ENCODE data around the gene CAMTA1.

CAMTA1 gene

GRCh38 chr1:6848816-6849215, 63.6 kb downstream of the CAMTA1 start:
- DNase-seq (ENCODE audit: low read depth in 1 of 2, low spot score in 1 of 2) = no peak

GRCh38 chr1:6850537-6850936, 65.3 kb downstream of the CAMTA1 start:
- DNase-seq (ENCODE audit: low read depth in 1 of 2, low spot score in 1 of 2) = no peak

- DNase-seq (ENCODE audit: low read depth in 1 of 2, low spot score in 1 of 2) = no peak
Measured at GRCh38 chr1:6852136-6852890, 67.1 kb downstream of the CAMTA1 start.

- no peak for DNase-seq (ENCODE audit: low read depth in 1 of 2, low spot score in 1 of 2)
Measured at GRCh38 chr1:6854166-6854565, 68.9 kb downstream of the CAMTA1 start.

GRCh38 chr1:6857831-6858230, 72.6 kb downstream of the CAMTA1 start:
- DNase-seq (ENCODE audit: low read depth in 1 of 2, low spot score in 1 of 2) = no peak

GRCh38 chr1:6858596-6858995, 73.3 kb downstream of the CAMTA1 start:
- DNase-seq (ENCODE audit: low read depth in 1 of 2, low spot score in 1 of 2) = no peak

- DNase-seq (ENCODE audit: low read depth in 1 of 2, low spot score in 1 of 2) = no peak
Measured at GRCh38 chr1:6859415-6860343, 74.4 kb downstream of the CAMTA1 start.

GRCh38 chr1:6860401-6860800, 75.1 kb downstream of the CAMTA1 start:
- DNase-seq (ENCODE audit: low read depth in 1 of 2, low spot score in 1 of 2) = no peak

- no peak for DNase-seq (ENCODE audit: low read depth in 1 of 2, low spot score in 1 of 2)
Measured at GRCh38 chr1:6861075-6861724, 75.9 kb downstream of the CAMTA1 start.

- DNase-seq (ENCODE audit: low read depth in 1 of 2, low spot score in 1 of 2) = no peak
Measured at GRCh38 chr1:6862906-6863305, 77.7 kb downstream of the CAMTA1 start.

GRCh38 chr1:6864166-6864565, 78.9 kb downstream of the CAMTA1 start:
- no peak for DNase-seq (ENCODE audit: low read depth in 1 of 2, low spot score in 1 of 2)

- DNase-seq (ENCODE audit: low read depth in 1 of 2, low spot score in 1 of 2) = no peak
Measured at GRCh38 chr1:6866825-6867224, 81.6 kb downstream of the CAMTA1 start.

- DNase-seq (ENCODE audit: low read depth in 1 of 2, low spot score in 1 of 2) = no peak
Measured at GRCh38 chr1:6867321-6867720, 82.1 kb downstream of the CAMTA1 start.

GRCh38 chr1:6867729-6868659, 82.7 kb downstream of the CAMTA1 start:
- no peak for DNase-seq (ENCODE audit: low read depth in 1 of 2, low spot score in 1 of 2)

GRCh38 chr1:6868660-6869380, 83.6 kb downstream of the CAMTA1 start:
- DNase-seq (ENCODE audit: low read depth in 1 of 2, low spot score in 1 of 2) = no peak

- no peak for DNase-seq (ENCODE audit: low read depth in 1 of 2, low spot score in 1 of 2)
Measured at GRCh38 chr1:6869545-6869944, 84.3 kb downstream of the CAMTA1 start.

GRCh38 chr1:6870086-6870485, 84.8 kb downstream of the CAMTA1 start:
- no peak for DNase-seq (ENCODE audit: low read depth in 1 of 2, low spot score in 1 of 2)

GRCh38 chr1:6870571-6870970, 85.3 kb downstream of the CAMTA1 start:
- no peak for DNase-seq (ENCODE audit: low read depth in 1 of 2, low spot score in 1 of 2)

GRCh38 chr1:6871300-6871972, 86.2 kb downstream of the CAMTA1 start:
- no peak for DNase-seq (ENCODE audit: low read depth in 1 of 2, low spot score in 1 of 2)

Measured in activated CD4-positive, alpha-beta T cell treated with anti-CD3 and anti-CD28 coated beads, Interleukin-2, amount 50 U/mL, for 24 hours (primary cell).